GM21717 (cell line): ENCODE data around the gene EPHA2.
"Not testable (repeated sequence)": the region's sequence is repeated elsewhere in the genome, so short reads cannot be mapped to it uniquely, and the experiment has no call there.

ENCODE experiments used
- ATAC-seq: cut with Tn5 transposase; IDR thresholded peaks from one replicate; pipeline ENCODE4 v1.9.1; 2021; ENCODE audit warnings: mild to moderate bottlenecking, moderate library complexity; ENCODE audit not compliant: unreplicated experiment

Gene EPHA2

GRCh38 chr1:16124377-16125087 is 31.3 kb downstream of the EPHA2 start:
- no peak for ATAC-seq

GRCh38 chr1:16122916-16123315 is 33.0 kb downstream of the EPHA2 start:
- no peak for ATAC-seq

GRCh38 chr1:16122350-16122881 is 33.5 kb downstream of the EPHA2 start:
- no peak for ATAC-seq

- no peak for ATAC-seq
Measured at GRCh38 chr1:16120940-16121410, 34.9 kb downstream of the EPHA2 start.

GRCh38 chr1:16120407-16120806 is 35.5 kb downstream of the EPHA2 start:
- ATAC-seq = no peak

GRCh38 chr1:16119926-16120325 is 35.9 kb downstream of the EPHA2 start:
- no peak for ATAC-seq

GRCh38 chr1:16119504-16119903 is 36.4 kb downstream of the EPHA2 start:
- ATAC-seq = no peak

GRCh38 chr1:16118706-16119105 is 37.2 kb downstream of the EPHA2 start:
- ATAC-seq = no peak

DNA sequence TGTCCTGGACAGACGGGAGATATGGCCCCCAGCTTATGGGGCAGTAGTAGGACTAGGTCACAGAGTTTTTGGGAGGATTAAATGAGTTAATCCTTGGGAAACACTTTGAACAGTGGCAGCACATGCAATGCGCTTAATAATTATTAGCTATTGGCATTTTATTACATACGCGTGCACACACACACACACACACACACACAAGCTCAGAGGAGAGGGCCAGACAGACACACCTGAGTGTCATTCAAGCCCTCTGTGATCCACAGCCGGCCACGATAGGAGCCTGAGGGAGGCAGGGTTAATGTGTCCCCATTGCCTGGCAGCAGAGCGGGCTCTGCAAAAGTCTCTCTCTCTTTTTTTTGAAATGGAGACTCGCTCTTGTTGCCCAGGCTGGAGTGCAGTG is 37.9 kb downstream of the EPHA2 start:
- ATAC-seq = no peak

DNA sequence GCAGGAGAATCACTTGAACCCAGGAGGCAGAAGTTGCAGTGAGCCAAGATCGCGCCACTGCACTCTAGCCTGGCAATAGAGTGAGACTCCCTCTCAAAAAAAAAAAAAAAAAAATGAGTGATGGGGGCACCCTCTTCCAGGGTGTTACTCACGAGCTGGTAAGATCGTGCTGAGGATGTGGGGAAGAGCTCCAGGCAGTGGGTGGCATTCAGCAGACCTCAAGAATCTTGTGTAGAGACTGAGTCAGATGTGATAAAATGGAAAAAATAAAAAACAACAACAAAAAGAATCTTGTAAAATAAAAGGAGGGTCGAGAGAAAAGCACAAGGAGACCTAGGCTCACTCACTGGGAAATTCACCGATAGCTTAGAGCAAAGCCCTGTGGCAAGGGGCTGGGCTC is 38.5 kb downstream of the EPHA2 start:
- no peak for ATAC-seq

GRCh38 chr1:16116625-16117024 is 39.2 kb downstream of the EPHA2 start:
- no peak for ATAC-seq

- no peak for ATAC-seq
Measured at GRCh38 chr1:16116002-16116401, 39.9 kb downstream of the EPHA2 start.

DNA sequence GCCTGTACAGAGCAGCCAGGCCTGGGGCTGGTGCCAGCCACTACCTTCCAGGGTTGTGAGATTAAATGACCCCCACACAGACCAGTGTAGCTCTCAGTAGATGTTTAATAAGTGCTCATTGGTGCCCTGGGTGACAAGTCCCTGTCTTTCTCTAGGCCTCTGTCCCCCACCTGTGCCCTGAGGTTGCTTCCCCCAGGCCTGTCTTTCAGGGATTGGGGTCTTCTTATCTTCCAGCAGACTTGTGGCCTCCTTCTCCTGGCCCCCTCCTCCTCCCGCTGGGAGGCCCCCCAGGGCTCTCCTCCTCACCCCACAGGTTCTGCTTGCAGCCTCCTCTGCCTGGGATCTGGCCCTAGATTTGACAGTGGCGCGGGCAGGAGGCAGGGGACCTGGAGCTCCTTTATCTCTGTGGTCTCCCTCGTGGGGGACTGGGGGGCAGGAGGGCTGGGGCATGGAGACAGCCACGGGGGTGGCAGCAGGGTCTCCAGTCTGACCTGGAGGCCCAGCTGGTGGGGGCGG is 40.3 kb downstream of the EPHA2 start:
- no peak for ATAC-seq

DNA sequence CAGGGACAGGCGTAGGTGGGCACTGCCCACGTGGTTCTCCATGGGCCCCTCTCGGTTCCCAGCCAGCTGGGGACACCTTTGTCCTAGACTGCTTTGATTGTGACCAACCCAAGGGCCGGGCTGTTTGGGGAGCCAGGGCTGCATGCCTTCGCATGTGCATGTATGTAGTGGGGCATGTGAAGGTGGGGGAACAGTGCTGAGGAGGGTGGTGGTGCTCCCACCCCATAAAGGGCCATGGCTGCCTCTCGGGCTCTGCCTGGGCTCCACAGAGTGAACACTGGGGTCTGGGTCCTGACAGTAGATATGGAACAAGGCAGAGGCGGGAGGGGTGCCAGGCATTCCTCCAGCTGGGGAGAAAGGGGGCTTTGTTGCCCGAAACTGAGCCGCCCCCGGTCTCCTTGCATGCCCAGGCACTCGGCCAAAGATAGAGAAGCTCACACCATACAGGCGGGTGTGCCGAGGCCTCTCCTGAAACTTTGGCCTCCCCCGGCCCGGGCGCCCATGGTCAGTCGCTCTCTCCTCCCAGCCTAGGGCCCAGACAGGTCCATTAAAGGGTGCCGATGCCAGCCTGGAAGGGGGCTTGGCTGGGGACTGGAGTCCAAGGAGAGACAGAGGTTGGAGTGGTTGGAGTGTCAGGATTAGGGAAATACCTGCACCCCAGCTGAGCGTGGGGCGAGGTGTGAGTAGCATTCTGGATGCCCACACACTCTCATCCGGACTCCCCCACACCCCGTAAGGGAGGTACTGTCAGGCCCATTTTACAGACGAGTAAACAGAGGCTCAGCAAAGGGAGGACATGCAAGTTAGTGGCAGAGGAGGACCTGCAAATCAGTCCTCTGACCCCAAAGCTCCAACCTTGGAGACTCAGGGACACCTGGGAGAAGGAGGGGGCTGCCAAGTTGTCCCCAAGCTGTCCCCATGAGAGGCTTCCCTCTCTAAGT is 41.1 kb downstream of the EPHA2 start:
- ATAC-seq = no peak

DNA sequence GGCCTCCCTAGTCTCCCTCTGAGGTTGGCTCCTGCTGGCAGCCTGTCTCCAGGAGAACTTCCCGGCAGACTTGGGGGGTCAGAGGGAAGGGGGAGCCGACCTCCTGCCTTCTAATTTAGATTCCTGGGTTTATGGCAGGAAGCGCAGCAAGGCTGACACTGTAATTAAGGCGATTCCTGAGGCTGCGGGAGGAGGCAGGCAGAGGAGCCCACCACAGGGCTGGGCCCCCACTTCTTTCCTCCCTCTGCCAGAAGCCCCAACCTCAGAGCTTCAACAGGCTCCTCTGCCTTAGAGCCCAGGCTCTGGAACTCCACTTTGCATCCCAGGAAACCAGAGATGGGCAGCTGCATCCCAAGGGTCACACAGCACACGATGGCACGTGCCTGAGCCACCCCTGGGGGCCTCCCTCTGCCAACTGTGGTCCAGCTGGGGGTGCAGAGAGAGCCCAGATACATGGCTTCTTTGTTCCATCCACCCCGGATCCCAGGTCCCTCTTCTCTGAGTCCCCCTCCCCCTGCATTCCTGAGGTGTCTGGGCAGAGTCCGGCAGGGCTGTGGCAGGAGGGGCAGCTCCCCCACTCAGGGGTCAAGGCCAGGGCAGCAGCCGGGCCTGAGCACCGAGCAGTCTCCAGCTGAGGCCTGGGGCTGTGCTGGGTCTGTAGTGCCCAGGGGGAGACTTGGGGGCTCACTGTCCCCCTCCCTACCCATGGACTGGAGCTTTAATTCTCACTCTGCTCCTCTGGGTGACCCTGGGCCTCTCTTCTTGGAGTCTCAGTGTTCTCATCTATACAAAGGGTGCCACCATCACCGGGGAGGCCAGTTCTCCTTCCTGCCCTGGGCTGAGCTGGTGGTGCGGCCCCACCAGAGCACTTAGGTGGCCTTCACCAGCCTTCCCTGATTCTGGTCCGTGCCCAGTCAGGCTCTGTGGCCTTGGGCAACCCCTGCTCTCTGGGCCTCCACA is 43.0 kb downstream of the EPHA2 start:
- ATAC-seq = no peak

DNA sequence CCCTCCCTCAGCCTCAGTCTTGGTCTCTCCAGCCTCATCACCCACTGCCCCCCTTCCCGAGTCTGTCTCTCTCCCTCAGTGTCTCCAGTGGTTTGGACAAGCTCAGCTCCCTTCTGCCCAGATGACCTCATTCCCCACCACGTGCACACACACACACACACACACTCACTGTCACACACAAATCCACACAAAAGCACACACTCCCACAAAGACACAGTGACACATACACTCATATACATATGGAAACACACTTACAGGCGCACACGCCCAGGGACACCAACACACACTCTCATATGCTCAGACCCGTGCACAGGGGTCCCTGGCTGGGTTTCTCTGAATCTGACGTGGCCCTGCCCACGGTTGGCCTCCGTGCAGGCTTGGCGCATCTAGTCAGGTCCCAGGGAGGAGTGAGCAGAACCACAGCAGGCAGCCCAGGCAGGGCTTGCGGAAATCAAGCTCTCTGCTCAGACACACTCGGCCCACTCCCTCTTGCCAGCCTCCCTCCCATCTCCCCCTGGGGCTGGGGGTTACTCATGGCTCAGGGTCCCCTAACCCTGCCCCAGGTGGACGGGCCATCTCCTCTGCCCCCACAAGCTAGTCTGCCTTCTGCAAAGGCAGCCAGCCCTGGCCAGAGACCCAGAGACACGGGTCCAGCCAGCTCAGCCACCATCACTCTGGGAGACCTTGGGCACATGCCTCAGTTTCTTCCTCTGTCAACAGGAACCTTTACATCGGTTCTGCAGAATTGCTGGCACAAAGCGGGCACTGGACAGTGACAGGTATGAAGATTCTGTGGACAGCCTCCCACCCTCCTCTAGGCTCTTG is 43.9 kb downstream of the EPHA2 start:
- ATAC-seq = no peak

DNA sequence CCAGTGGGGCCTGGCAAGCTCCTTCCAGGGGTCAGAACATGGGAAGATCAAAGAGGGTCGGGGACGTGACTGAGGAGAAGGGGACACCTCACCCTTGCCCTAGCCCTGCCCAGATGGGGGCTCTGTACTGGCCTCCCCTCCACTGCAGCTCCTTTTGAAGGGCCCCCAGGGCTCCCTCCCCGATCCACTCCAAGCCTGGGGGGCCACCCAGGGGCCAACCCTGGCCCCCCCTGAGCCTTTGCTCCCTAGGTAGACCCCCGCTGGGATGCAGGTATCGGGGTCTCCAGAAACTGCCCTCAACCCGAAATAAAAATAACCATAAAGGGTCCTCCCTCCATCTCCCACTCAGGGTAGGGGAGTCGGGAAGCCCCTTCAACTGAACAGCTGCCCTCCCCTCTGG is 45.0 kb downstream of the EPHA2 start:
- no peak for ATAC-seq

DNA sequence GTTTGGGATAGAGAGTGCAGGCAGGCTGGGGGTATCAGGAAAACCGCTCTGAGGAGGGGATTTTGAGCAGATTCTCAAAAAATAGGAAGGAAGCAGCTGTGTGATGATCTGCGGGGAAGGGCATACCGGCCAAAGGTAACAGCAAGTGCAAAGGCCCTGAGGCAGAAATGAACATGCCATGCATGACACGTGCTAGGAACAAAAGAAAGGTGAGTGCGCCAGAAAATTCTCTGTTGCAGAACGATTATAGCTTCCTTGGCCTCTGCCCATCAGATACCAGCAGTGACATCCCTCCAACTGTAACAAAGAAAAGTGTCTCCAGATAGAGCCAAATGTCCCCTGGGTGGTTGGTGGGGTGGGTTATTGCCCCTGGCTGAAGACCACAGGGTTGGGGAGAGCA is 45.4 kb downstream of the EPHA2 start:
- ATAC-seq = no peak

GRCh38 chr1:16109571-16109970 is 46.3 kb downstream of the EPHA2 start:
- no peak for ATAC-seq

DNA sequence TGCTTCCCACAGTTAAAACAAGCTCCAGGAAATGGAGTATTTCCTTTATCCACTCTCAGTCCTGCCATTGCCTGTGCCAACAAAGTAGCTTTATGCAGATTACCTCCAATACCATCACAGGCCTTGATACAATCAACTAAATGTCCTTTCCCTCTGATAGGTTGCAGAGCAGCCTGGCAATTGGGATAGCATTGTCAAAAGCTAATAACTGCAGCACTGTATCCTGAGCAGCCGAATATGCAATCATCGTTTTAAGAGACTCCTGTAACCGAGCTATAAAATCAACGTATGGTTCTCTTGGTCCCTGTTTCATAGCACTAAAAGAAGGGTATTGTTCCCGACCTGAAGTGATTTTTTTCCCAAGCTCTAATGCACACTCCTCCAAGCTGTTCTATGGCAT is 48.8 kb downstream of the EPHA2 start:
- not testable (repeated sequence) for ATAC-seq
